NCI-H2107 treated with DMSO at 0.1 percent for 48 hours (cell line): ENCODE data around the gene TRPT1.

Experiments
- DNase-seq: peaks from one replicate; lab custom pipeline; 2025; ENCODE audit not compliant: unreplicated experiment; lab: John Stamatoyannopoulos, UW

The TRPT1 gene

DNA sequence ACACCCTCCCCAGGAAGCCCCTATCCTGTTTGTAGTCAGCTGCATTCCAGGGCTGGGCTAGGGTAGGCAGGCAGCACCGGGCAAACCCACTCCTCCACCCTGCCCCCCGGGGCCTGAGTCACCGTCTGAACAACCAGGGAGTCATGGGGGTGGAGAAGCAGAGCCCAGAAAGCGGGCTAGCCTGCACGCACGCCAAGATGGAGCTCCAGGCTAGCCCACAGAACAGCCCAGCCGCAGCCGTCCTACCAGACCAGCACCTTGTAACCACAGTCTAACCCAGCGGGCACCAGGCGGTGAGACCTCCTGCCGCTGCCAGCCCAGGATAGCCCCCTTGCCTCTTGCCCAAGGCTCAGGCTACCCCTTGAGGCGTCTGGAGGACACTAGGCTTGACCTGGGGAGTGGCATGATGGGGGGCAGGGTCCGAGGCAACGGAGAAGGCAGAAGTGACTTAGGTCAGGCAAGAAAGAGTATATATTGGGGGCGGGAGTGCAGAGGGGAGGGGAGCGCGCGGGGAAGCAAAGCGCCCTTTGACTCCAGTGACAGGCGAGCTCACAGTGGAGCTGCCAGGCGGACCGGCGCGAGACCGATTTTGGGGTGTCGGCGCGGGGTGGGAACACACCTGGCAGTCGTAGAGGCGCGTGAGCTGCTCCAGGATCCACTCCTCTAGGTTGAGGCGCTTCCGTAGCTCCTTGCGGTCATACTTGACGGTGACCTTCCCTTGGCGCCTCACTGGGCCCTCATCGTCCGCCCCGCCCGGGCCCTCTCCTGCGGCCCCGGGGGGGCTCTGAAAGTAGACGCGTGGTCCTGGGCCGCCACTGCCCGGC, 20.0 kb upstream of the TRPT1 start:
- peak; percentile 18 for DNase-seq

DNA sequence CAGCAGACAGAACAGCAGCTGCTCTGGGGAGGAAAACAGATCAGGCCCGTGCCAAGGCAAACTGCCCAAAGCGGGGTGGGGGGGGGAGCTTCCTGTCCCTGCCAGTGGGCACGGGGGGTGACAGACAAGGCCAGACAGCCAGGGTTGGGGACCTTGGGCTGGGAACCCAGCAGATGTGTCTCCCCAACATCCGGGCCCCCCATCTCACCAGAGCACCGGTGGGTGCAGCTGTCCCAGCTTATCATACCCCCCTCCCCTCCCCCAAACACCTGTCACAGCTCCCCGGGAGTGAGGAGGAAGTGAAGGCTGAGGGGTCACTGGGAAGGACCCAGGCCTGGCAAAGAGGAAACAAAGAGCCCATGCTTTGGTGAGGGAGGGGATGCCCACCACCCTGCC, 19.4 kb upstream of the TRPT1 start:
- DNase-seq = no peak

- no peak for DNase-seq
Observed at GRCh38 chr11:64244966-64245365, 19.0 kb upstream of the TRPT1 start.

DNA sequence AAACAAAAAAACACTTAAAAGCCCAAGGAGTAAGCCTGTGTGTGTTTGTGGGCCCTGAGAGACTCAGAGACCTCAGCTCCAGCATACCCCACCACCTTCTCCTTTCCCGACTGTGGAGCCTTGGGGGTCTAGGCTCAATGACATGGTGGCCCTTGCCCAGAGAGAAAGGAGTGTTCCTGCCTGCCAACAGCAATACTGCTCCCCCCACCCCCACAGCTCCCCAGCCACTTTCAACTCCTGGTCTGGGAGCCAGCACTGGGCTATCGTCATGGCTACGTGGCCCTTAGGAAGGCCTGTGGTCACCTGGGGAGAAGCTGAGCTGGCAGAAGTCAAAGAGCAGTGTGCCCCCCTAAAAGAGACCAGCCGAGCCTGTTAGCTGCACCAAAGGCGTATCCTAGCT, 18.1 kb upstream of the TRPT1 start:
- no peak for DNase-seq

GRCh38 chr11:64243236-64243854, 17.4 kb upstream of the TRPT1 start:
- DNase-seq = no peak

DNA sequence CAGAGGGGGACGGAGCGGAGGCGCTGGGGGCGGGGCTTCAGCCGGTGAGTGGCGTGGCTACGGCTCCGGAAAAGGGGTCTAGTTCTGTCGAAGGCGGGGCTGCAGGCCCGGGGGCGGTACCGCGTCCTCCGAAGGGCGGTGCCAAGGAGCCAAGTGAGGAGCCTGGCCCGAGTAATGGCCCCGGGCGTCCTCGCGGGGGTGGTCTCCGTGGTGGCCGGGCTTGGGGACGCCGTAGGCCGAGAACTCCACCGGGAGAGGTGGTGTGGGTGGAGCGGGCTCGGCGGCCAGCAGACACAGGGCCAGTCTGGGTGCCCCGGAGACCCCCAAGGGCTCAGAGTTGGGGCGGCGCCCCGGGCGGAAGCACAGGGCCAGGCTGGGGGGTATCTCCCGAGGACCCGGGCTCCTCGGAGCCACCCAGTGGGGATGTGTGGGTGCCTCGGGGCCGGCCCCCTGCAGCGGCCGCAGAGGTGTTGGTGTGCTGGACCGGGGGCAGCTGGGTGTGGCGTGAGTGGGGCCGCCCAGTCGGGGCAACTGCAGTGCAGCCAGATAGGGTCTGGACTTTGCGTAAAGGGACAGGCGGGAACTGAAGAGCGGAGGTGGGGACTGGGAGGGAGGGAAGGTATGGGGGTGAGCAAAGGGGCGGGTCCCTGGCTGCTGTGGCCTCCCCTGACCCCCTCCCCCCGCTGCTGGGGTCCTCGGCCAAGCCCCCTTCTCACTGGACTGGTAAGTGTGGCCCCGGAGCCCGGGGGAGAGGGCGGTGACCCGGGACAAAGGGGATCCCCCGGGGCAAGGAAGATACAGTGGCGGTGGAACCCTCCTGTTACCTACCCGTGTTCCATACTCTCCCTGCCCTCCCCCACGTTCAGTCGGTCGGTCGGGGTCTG, 15.7 kb upstream of the TRPT1 start:
- DNase-seq = no peak

DNA sequence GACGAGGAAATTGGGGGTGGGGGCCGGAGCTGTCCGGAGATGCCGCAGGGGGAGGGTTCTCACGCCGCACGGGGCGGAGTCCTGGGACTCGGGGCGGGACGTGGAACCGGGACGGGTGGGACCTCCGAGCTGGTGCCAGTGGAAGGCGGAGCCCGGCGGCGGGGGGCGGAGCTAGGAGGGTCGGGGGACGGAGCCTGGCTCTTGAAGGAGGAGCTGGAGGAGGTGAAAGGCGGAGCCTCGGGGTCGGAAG, 15.2 kb upstream of the TRPT1 start:
- peak; percentile 91 for DNase-seq

GRCh38 chr11:64240435-64241240, 14.7 kb upstream of the TRPT1 start, which contains the start of gene FKBP2:
FKBP2 (plus strand) TSS chr11:64241095; CDS start chr11:64242388, 1,293 bp downstream.
- DNase-seq = peak; percentile 73

DNA sequence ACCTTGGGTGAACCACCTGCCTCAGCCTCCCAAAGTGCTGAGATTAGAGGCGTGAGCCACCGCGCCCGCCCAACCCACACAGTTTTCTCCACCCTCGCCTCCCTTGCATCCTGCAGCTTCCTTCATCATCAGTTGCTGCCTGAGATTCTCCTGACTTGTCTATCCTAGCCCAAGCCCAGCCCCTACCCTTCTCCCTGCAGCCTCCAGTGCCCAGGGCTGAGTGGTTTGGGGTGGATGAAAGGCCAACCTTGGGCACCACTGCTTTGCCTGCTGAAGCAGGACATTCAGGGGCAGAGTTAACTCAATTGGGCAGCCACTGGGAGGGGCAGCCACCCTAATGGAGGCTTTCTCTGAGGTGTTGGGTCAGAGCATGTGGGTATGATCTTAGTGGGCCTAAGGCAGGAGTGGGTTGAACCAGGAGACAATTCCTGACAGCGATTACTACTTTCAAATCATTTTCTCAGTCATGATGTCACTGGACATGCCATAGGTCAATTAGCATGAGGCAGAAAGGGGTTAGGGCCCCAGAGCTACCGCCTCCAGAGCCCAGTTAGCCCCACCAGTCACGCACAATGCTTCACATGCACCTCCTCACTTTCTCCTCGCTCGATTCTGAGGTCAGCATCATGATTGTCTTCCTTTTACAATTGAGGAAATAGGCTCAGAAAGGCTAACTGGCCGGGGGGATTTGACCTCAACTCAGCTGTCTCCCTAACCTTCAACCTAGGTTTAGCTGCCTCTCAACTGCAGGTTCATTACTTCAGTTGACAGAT, 13.9 kb upstream of the TRPT1 start:
- DNase-seq = no peak

DNA sequence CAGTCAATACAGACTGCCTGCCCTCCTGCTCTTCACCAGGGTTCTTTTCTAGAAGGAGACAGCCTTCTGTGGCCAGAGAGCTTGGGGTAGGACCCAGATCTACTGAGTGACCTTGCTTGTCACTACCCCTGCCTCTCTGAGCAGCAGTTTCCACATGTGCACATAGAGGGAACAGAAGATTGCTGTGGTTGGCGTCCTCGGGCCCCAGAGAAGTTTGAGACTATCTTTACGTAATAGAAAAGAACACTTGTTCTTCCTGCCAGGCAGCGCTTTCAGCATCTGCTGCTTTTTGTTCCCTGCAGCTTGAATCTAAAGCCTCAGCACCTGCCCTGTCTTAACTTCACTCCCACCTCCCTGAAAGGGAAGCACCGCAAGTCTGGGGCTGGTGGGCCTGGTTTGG, 13.0 kb upstream of the TRPT1 start:
- DNase-seq = no peak

DNA sequence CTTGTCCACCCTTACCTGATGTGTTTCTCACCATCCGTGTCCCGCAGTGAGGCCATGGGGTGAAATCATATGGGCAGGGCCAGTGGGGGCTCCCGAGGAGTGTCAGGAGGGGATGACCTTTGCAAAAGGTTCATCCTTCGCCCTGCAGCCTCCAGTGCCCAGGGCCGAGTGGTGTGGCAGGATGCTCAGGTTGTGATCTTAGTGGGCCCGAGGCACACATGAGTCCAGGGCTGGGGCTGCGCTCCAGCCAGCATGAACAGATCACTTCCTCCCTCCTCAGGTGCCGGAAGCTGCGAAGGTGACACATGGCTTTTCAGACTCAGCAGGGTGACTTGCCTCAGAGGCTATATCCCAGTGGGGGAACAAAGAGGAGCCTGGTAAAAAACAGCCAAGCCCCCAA, 12.1 kb upstream of the TRPT1 start:
- no peak for DNase-seq

DNA sequence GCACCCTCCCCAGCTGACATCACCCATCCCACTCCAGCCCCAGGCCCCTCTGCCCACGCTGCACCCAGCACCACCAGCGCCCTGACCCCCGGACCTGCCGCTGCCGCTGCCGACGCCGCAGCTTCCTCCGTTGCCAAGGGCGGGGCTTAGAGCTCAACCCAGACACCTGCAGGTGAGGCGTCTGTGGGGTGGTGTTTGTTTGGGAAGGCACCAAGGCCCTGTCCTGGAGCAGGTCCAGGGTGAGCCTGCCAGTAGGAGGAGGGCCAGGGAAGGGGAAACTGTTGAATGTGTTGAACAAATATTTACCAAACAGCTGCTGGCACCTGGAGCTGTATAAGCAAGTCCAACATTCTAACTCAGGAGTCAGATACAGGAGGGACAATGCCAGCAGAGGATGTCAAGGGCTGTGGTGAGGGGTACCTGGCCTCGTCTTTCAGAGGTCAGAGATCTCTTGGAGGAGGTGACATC, 11.5 kb upstream of the TRPT1 start:
- DNase-seq = peak; percentile 73

DNA sequence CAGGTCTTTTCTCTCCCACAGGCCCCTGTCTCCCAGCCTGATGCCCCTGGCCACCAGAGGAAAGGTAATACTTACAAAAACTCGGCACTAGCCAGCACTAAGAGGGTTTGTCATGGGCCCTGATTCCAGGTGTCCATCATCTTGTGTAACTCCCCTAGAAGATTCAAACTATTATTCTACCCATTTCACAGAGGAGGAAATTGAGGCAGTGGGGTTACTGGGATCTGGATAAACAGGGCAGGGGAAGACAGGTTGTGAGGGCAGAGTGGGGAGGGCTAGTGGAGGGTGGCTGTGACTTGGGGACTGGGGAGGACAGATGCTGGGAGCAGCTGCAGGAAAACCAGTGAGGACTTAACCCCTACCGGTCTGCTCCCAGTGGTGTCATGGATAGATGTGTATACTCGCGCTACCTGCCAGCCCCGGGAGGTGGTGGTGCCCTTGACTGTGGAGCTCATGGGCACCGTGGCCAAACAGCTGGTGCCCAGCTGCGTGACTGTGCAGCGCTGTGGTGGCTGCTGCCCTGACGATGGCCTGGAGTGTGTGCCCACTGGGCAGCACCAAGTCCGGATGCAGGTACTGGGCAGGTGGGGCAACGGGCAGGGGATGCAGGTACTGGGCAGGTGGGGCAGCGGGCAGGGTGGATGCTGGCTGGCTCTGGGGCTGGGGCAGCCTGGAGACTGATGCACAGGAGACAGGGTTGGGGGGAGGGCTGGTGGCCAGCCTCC, 9.6 kb upstream of the TRPT1 start:
- no peak for DNase-seq

- DNase-seq = no peak
Observed at GRCh38 chr11:64234647-64235379, 8.8 kb upstream of the TRPT1 start.

DNA sequence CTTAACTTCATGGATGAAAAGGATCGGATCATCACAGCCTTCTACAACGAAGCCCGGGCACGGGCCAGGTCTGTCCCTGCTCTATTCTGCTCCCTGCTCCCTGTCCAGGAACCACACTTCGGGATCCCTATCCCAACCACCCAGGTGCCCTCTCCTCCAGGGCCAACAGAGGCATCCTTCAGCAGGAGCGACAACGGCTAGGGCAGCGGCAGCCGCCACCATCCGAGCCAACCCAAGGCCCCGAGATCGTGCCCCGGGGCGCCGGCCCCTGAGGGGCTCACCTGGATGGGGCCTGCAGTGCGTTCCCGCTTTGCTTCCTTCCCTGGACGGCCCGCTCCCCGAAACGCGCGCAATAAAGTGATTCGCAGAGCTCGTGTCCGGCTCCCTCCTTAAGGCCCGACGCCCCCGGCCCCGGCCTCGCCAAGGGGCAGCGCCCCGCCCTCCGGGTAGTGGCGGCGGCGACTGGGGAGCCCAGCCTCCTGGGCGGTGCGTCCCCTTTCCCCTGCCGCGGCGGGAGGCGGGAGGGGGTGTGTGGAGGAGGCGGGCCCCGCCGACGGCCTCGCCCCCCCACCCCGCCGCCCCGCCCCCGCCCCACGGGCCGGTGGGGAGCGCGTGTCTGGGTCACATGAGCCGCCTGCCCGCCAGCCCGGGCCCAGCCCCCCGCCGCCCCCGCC, 8.1 kb upstream of the TRPT1 start, which contains the start of gene VEGFB:
Gene VEGFB, plus strand, starts transcription at position 672 of the 674 bp plus-strand sequence. CDS start 250 bp downstream, outside the sequence.
- DNase-seq = no peak

DNA sequence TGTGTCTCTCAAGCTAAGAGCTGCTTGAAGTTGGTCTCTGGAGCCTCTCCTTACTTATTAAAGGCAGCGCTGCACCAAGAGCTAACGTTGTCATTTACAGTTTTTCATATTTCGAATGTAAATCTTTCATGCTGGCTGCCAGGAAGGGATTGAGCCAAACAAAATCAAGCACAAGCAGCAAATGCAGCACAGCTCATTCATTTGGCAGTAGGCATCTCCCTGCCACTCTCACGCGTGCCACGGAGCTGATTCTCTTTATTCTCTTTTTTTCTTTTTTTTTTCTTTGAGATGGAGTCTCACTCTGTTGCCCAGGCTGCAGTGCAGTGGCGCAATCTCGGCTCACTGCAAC, 7.0 kb upstream of the TRPT1 start:
- no peak for DNase-seq

- no peak for DNase-seq
Observed at GRCh38 chr11:64232182-64232966, 6.4 kb upstream of the TRPT1 start.

GRCh38 chr11:64231546-64231945, 5.6 kb upstream of the TRPT1 start:
- no peak for DNase-seq
